HepG2 (cell line): ENCODE results near the gene ADGRG6. TPM values are rescaled to one million over a fixed set of nuclear protein-coding genes. Genes with fewer than 3 reads are reported as not detected.

ENCODE experiments used
- ADNP ChIP-seq: sonication (generic); formaldehyde crosslinking; IDR thresholded peaks from 2 replicates; pipeline ENCODE4 v1.4.0; 2020; ENCODE audit warnings: missing genetic modification reagents
- AKAP8 ChIP-seq: sonication (generic); formaldehyde crosslinking; IDR thresholded peaks from 2 replicates; pipeline ENCODE4 v1.5.1; 2020; ENCODE audit warnings: mild to moderate bottlenecking, missing genetic modification reagents
- MED1 ChIP-seq: sonication (generic); formaldehyde crosslinking; IDR thresholded peaks from 2 replicates; pipeline ENCODE4 v1.4.0; 2020; ENCODE audit warnings: missing genetic modification reagents
- NAIF1 ChIP-seq: sonication (generic); formaldehyde crosslinking; IDR thresholded peaks from 2 replicates; pipeline ENCODE4 v1.5.0; 2020; ENCODE audit warnings: mild to moderate bottlenecking, missing genetic modification reagents, borderline replicate concordance
- NR2F1 ChIP-seq, 2 experiments: fragments of 450-650 bp in 1 of 2; formaldehyde crosslinking in 1 of 2; IDR thresholded peaks; 2 replicates each; pipeline versions ENCODE4 v1.5.0 to v1.6.1; 2016 to 2020; ENCODE audit warnings: mild to moderate bottlenecking in 1 of 2, missing compliant biosample characterization in 1 of 2, missing genetic modification reagents in 1 of 2, moderate library complexity in 1 of 2
- RBM22 ChIP-seq: fragments of 200-400 bp; formaldehyde crosslinking; optimal IDR thresholded peaks from 2 replicates; pipeline ENCODE3; 2017; ENCODE audit warnings: mild to moderate bottlenecking, low read length, moderate library complexity
- RFX3 ChIP-seq: IDR thresholded peaks from 2 replicates; pipeline ENCODE4 v1.6.1; 2016; ENCODE audit warnings: missing biosample characterization, missing genetic modification reagents
- SIN3A ChIP-seq: IDR thresholded peaks from 2 replicates; pipeline ENCODE4 v1.6.1; 2011; ENCODE audit warnings: low read depth, mild to moderate bottlenecking, control low read depth, low read length, borderline replicate concordance
- SMAD1 ChIP-seq: sonication (generic); formaldehyde crosslinking; IDR thresholded peaks from 2 replicates; pipeline ENCODE4 v1.4.0; 2020; ENCODE audit warnings: missing genetic modification reagents, low read depth, mild to moderate bottlenecking, borderline replicate concordance
- SSRP1 ChIP-seq: IDR thresholded peaks from 2 replicates; pipeline ENCODE4 v1.6.1; 2016; ENCODE audit warnings: control low read depth
- SUZ12 ChIP-seq: fragments of 150-350 bp; IDR thresholded peaks from 2 replicates; pipeline ENCODE4 v1.6.1; 2014; ENCODE audit warnings: low read depth, low read length
- TBL1XR1 ChIP-seq: fragments of 150-350 bp; IDR thresholded peaks from 2 replicates; pipeline ENCODE4 v1.6.1; 2014; ENCODE audit warnings: borderline replicate concordance, low read length; ENCODE audit not compliant: partially characterized antibody
- TBX2 ChIP-seq: sonication (generic); formaldehyde crosslinking; IDR thresholded peaks from 2 replicates; pipeline ENCODE4 v1.5.0; 2020; ENCODE audit warnings: missing genetic modification reagents, mild to moderate bottlenecking, borderline replicate concordance
- TGIF2 ChIP-seq: IDR thresholded peaks from 2 replicates; pipeline ENCODE4 v1.6.1; 2016; ENCODE audit warnings: control low read depth, missing compliant biosample characterization
- ZNF124 ChIP-seq: sonication (generic); formaldehyde crosslinking; IDR thresholded peaks from 2 replicates; pipeline ENCODE4 v1.4.0; 2020; ENCODE audit warnings: missing genetic modification reagents
- ZNF274 ChIP-seq: sonication (generic); formaldehyde crosslinking; IDR thresholded peaks from 2 replicates; pipeline ENCODE4 v1.5.1; 2020; ENCODE audit warnings: mild to moderate bottlenecking, missing genetic modification reagents
- ZNF331 ChIP-seq: sonication (generic); formaldehyde crosslinking; IDR thresholded peaks from 2 replicates; pipeline ENCODE4 v1.4.0; 2020; ENCODE audit warnings: missing genetic modification reagents
- ZNF557 ChIP-seq: sonication (generic); formaldehyde crosslinking; IDR thresholded peaks from 2 replicates; pipeline ENCODE4 v1.4.0; 2020; ENCODE audit warnings: missing genetic modification reagents
- ZNF615 ChIP-seq: sonication (generic); formaldehyde crosslinking; IDR thresholded peaks from 2 replicates; pipeline ENCODE4 v1.5.0; 2020; ENCODE audit warnings: mild to moderate bottlenecking, missing genetic modification reagents, borderline replicate concordance
- ZNF775 ChIP-seq: sonication (generic); formaldehyde crosslinking; IDR thresholded peaks from 2 replicates; pipeline ENCODE4 v1.4.0; 2020; ENCODE audit warnings: missing genetic modification reagents, mild to moderate bottlenecking, moderate library complexity, borderline replicate concordance
- ZNF776 ChIP-seq: sonication (generic); formaldehyde crosslinking; IDR thresholded peaks from 2 replicates; pipeline ENCODE4 v1.4.0; 2020; ENCODE audit warnings: mild to moderate bottlenecking, missing genetic modification reagents
- ZNF792 ChIP-seq: IDR thresholded peaks from 2 replicates; pipeline ENCODE4 v1.6.1; 2016
- polyA plus RNA-seq, 8 experiments: library from polyadenylated mRNA; depleted of rRNA in 3 of 8; stranded (reverse) in 7 of 8; unstranded in 1 of 8; fragments of >200 nt; fragmentation: Illumina TruSeq in 4 of 8; extraction: Trizol in 4 of 8; gene quantifications; 2 replicates each; pipeline versions ENCODE4 v1.2.1 to v1.2.3, GENCODE V29; 2011 to 2016; ENCODE audit warnings: low read depth in 4 of 8, missing spikeins in 1 of 8, mixed read lengths in 1 of 8; ENCODE audit not compliant: insufficient read depth in 1 of 8
- total RNA-seq, 5 experiments: library from RNA; depleted of rRNA; stranded (reverse); fragments of >200 nt; fragmentation: Illumina TruSeq; extraction: Trizol; gene quantifications; 2 replicates each; pipeline ENCODE4 v1.2.3, GENCODE V29; 2016; ENCODE audit warnings: low read depth in 1 of 5
- TF ChIP-seq, protein P1 (sequence below), 2 experiments: sonication (generic) in 1 of 2; formaldehyde crosslinking in 1 of 2; IDR thresholded peaks; 2 replicates each; pipeline versions ENCODE4 v1.6.1 to v1.9.0; 2014 to 2022; ENCODE audit warnings: antibody characterized with exemption in 1 of 2, borderline replicate concordance in 1 of 2, inconsistent platforms in 1 of 2, low read depth in 1 of 2, missing genetic modification reagents in 1 of 2
- TF ChIP-seq, protein P2 (sequence below): sonication (generic); formaldehyde crosslinking; IDR thresholded peaks from 2 replicates; pipeline ENCODE4 v1.8.0; 2022; ENCODE audit warnings: missing genetic modification reagents, low read depth, mild to moderate bottlenecking, borderline replicate concordance

ADGRG6 gene
- total and polyA plus RNA-seq, 2 of the 13 experiments (the other 11 are each of a cell fraction or from before 2014, with no cell fraction given), result 129 to 249 TPM

DNA sequence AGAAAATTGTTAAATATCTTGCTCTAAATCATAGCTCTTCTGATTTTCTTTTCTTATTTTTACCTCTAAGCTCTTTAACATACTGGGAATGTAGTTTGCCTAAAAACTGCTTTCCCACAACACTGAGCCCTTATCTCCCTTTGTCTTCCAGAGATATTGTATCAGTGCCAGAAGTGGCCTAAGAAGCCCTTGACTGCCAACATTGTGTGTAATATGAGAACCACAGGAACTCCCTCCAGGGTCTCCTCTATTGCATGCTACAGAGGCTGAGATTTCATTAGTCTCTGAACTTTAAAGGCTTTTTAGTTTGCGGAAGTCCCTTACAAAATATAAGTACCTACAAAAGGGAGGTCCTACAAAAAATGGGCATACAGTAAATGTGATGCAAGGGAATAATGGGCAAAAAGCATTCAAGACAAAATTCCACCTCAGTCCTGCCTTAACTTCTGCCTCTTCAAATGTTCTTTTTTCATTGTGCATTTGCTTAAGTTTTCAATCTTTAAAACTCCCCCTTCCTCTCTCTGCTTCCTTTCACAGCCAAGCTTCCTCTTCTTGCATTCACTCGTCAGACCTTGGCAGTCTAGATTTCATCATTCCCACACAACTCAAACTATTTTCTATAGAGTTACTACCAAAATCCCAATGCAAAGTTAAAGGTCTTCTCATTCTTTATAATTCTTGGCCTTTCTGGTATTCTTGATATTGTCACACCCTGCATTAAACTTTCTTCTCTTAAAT is 76.5 kb downstream of the ADGRG6 start (continued):
- TF ChIP-seq ZNF274 (no peak), NAIF1 (CRISPR knock-in tag) (no peak), SMAD1 (CRISPR knock-in tag) (no peak), SIN3A (no peak), RFX3 (CRISPR knock-in tag) (no peak), SUZ12 (no peak), ZNF615 (CRISPR knock-in tag) (no peak), ADNP (no peak), TBL1XR1 (no peak), AKAP8 (CRISPR knock-in tag) (no peak), TGIF2 (no peak), ZNF776 (no peak), TBX2 (CRISPR knock-in tag) (no peak), ZNF775 (CRISPR knock-in tag) (no peak), ZNF331 (CRISPR knock-in tag) (0 out of 2 replicates have a peak, but pooled peaks have one; percentile 25), ZNF557 (no peak), NR2F1 (CRISPR knock-in tag; IDR thresholded peaks at IDR 0.05) (no peak), MED1 (CRISPR knock-in tag) (peak; percentile 56; the same call in 1 of the 2 replicates), ZNF124 (CRISPR knock-in tag) (no peak), SSRP1 (CRISPR knock-in tag) (no peak), RBM22 (peak; percentile 80), ZNF792 (CRISPR knock-in tag) (no peak)
- TF ChIP-seq, protein P1, sequence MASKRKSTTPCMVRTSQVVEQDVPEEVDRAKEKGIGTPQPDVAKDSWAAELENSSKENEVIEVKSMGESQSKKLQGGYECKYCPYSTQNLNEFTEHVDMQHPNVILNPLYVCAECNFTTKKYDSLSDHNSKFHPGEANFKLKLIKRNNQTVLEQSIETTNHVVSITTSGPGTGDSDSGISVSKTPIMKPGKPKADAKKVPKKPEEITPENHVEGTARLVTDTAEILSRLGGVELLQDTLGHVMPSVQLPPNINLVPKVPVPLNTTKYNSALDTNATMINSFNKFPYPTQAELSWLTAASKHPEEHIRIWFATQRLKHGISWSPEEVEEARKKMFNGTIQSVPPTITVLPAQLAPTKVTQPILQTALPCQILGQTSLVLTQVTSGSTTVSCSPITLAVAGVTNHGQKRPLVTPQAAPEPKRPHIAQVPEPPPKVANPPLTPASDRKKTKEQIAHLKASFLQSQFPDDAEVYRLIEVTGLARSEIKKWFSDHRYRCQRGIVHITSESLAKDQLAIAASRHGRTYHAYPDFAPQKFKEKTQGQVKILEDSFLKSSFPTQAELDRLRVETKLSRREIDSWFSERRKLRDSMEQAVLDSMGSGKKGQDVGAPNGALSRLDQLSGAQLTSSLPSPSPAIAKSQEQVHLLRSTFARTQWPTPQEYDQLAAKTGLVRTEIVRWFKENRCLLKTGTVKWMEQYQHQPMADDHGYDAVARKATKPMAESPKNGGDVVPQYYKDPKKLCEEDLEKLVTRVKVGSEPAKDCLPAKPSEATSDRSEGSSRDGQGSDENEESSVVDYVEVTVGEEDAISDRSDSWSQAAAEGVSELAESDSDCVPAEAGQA (IDR thresholded peaks at IDR 0.05; ENCODE audit: low read depth), result no peak
- TF ChIP-seq, protein P1 (CRISPR knock-in tag; IDR thresholded peaks at IDR 0.05; ENCODE audit: borderline replicate concordance), result no peak
- TF ChIP-seq, protein P2, sequence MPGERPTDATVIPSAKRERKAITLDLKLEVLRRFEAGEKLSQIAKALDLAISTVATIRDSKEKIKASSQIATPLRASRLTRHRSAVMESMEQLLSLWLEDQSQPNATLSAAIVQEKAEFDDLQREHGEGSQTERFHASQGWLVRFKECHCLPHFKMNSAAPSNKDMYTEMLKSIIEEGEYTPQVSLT, result no peak
